Neuron (in vitro differentiated cells): Measurements from ENCODE around the gene GARNL3.

ENCODE experiments used
- H2AFZ ChIP-seq: one replicate; pipeline ENCODE4 v1.6.1; 2013; ENCODE audit warnings: low read depth, mild to moderate bottlenecking, inconsistent platforms, low read length, moderate library complexity
- H3K27me3 ChIP-seq: one replicate; pipeline ENCODE4 v1.6.1; 2013; ENCODE audit warnings: low read length; ENCODE audit not compliant: insufficient read depth
- H3K36me3 ChIP-seq: one replicate; pipeline ENCODE4 v1.6.1; 2013; ENCODE audit warnings: low read length; ENCODE audit not compliant: insufficient read depth
- H3K4me1 ChIP-seq: one replicate; pipeline ENCODE4 v1.6.1; 2013; ENCODE audit warnings: low read length; ENCODE audit not compliant: insufficient read depth
- H3K4me3 ChIP-seq: 2 replicates; pipeline ENCODE4 v1.5.1; 2013; ENCODE audit warnings: mild to moderate bottlenecking, low read length, moderate library complexity
- H3K9me3 ChIP-seq: one replicate; pipeline ENCODE4 v1.6.1; 2013; ENCODE audit warnings: low read length

GARNL3 gene

DNA sequence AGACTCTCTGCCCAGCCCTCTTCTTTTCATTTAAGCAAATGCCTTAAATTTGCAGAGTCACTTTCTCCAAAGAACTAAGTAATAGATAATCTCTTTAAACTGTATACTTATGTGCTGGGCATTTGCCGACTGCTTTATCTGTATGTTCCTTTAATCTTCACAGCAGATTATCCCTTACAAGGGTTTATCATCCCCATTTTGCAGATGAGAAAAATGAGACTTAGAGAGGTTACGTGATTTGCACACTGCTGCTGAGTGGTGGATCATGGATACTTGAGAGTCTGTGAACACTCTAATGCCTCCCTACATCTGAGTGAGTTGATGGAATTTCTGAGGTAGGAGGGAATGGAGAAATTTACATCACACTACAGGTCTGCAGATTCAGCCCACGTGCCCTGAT, 163.8 kb downstream of the GARNL3 start:
- H2AFZ ChIP-seq: no peak overlapping the region
- no peaks in the 10 kb centered on the region for H3K9me3 ChIP-seq
- no peaks in the 10 kb centered on the region for H3K27me3 ChIP-seq
- H3K4me1 ChIP-seq: peaks cover 12% of the 10 kb centered on the region
- H3K4me3 ChIP-seq: no peak overlapping the region
- peaks cover 31% of the 10 kb centered on the region for H3K36me3 ChIP-seq

DNA sequence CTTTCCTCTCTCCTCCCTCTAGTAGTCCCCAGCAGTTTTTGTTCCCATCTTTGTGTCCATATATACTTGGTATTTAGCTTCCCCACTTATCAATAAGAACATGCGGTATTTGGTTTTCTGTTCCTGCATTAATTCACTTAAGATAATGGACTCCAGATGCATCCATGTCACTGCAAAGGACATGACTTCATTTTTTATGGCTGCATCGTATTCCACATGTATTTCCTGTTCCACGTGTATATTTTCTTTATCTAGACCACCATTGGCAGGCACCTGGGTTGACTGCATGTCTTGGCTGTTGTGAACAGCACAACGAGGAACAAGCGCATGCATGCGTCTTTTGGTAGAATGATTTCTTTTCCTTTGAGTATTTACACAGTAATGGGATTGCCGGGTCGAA, 165.8 kb downstream of the GARNL3 start:
- H3K4me3 ChIP-seq: no peak overlapping the region
- H3K36me3 ChIP-seq: peaks cover 51% of the 10 kb centered on the region
- no peak overlapping the region for H2AFZ ChIP-seq
- no peaks in the 10 kb centered on the region for H3K9me3 ChIP-seq
- peaks cover 6% of the 10 kb centered on the region for H3K4me1 ChIP-seq
- H3K27me3 ChIP-seq: no peaks in the 10 kb centered on the region

DNA sequence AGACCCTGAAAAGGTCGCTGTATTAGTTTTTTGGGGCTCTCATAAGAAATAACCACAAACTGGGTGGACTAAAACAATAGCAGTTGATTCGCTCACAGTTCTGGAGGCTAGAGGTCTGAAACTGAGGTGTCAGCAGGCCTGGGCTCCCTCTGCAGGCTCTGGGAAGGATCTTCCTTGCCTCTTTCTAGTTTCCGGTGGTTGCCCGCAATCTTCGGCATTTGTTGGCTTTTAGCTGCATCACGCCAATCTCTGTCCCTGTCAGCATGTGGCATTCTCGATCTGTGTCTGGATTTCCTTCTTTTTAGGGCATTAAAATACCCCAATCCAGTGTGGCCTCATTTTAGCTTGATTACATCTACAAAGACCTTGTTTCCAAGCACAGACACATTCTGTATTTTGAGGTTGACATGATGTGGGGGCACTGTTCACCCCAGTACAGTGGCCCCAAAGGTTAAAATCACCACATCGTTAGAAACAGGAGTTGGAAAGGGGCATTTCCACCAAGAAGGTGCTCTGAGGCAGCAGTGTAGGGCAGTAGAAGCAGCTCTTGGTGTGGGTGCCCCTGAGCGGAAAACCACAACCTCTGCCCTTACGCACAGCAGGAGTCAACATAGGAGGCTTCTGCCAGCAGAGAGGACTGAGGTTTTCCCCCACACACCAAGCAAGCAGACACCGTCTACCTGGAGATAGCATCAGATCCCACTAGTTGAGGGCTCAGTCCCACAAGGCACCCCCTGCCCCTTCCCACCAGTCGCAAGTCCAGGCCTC, 173.1 kb downstream of the GARNL3 start:
- Histone ChIP-seq H3K36me3 (peaks cover 74% of the 10 kb centered on the region), H3K9me3 (peaks cover 1% of the 10 kb centered on the region), H3K4me1 (no peaks in the 10 kb centered on the region), H3K4me3 (no peak overlapping the region), H3K27me3 (no peaks in the 10 kb centered on the region), H2AFZ (no peak overlapping the region)

DNA sequence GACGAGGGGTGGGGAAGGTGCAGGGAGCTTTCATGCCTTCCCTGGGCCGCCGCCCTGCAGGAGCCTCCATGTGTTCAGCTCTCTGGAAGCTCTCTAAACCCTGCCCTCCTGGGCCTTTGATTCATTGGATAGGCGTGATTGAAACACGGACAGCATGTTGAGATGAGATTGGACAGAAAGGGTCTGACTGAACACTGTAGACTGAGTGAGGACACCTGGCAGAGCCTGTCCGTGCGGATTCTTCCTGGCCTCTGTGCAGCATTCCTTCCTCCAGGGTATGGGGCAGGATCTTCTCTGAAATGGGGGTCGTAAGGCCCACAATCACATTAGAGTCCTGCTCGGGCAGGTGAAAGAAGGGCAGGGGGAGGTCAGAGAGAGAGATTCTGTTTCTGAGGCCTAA, 173.8 kb downstream of the GARNL3 start:
- no peak overlapping the region for H2AFZ ChIP-seq
- no peaks in the 10 kb centered on the region for H3K4me1 ChIP-seq
- peaks cover 2% of the 10 kb centered on the region for H3K9me3 ChIP-seq
- H3K27me3 ChIP-seq: no peaks in the 10 kb centered on the region
- H3K36me3 ChIP-seq: peaks cover 74% of the 10 kb centered on the region
- no peak overlapping the region for H3K4me3 ChIP-seq
